Left lung (tissue), 10 donors: Measurements from ENCODE around the gene OPN1SW. TPM values are rescaled to one million over a fixed set of nuclear protein-coding genes. Genes with fewer than 3 reads are reported as not detected.

Experiments
- ATAC-seq: fragments of 200-7000 bp; cut with Tn5 transposase; one replicate; pipeline ENCODE4 v1.9.1; 2020; ENCODE audit warnings: moderate library complexity
- DNase-seq, 4 donors: peaks; one replicate each; pipeline ENCODE4 v3.0.0-alpha.2; 2013 to 2020
- H3K27ac ChIP-seq, 2 donors: fragments of 200-600 bp; sonication (generic) in 1 of 2; one replicate each; pipeline versions ENCODE4 v1.5.0 to v1.8.0; 2020 to 2021
- H3K27me3 ChIP-seq, 2 donors: fragments of 200-600 bp; sonication (generic) in 1 of 2; one replicate each; pipeline versions ENCODE4 v1.5.0 to v1.8.0; 2020 to 2021
- H3K36me3 ChIP-seq, 2 donors: fragments of 200-600 bp; sonication (generic) in 1 of 2; one replicate each; pipeline versions ENCODE4 v1.5.0 to v1.8.0; 2020 to 2021
- H3K4me1 ChIP-seq, 2 donors: fragments of 200-600 bp; one replicate each; pipeline ENCODE4 v1.8.0; 2021
- H3K4me3 ChIP-seq, 2 donors: fragments of 200-600 bp; sonication (generic) in 1 of 2; one replicate each; pipeline versions ENCODE4 v1.5.0 to v1.8.0; 2020 to 2021; ENCODE audit warnings: mild to moderate bottlenecking in 1 of 2
- H3K9me3 ChIP-seq, 2 donors: fragments of 200-600 bp; sonication (generic) in 1 of 2; one replicate each; pipeline versions ENCODE4 v1.5.0 to v1.8.0; 2020 to 2021
- CTCF ChIP-seq, 2 donors: fragments of 200-600 bp; sonication (generic) in 1 of 2; IDR thresholded peaks; one replicate each; pipeline versions ENCODE4 v1.5.0 to v1.8.0; 2021; ENCODE audit warnings: antibody characterized with exemption in 2 of 2
- intact Hi-C, 2 donors: fragments of 100-400 bp; cut with DNase I; formaldehyde crosslinking; loops; one replicate each; pipeline versions ENCODE4 v1.11.2 to v1.14.2; 2022
- polyA plus RNA-seq, 6 donors: library from polyadenylated mRNA; unstranded; fragments of 120-200 nt; gene quantifications; one replicate each; pipeline ENCODE4 v1.2.1, GENCODE V29; 2013; ENCODE audit not compliant: insufficient read length in 6 of 6
- total RNA-seq, 2 donors: library from RNA; stranded (reverse); fragmentation: NEBNext Ultra II Directional; extraction: Animal tissue kit (Norgen Biotek cat#: 25700); gene quantifications; one replicate each; pipeline ENCODE4 v1.2.1, GENCODE V29; 2021
- donor health status: DM: no; HTN: yes; CAD: no.
- donor health status: DM: no; HTN: no; CAD: no.

OPN1SW gene
- total and polyA plus RNA-seq, 8 donors: 1.2 to 2.3 (median 1.7) TPM; not detected in 2

GRCh38 chr7:128783143-128783861, 7.7 kb upstream of the OPN1SW start:
- Histone ChIP-seq H3K27ac (no peak overlapping the region), H3K9me3 (no peaks in the 10 kb centered on the region), H3K4me1 (no peaks in the 10 kb centered on the region), H3K4me3 (no peak overlapping the region), H3K36me3 (no peaks in the 10 kb centered on the region), H3K27me3 (no peaks in the 10 kb centered on the region)
- DNase-seq (peak in 3 of 4 donors; percentile 63 to 85 (median 68)), ATAC-seq (peak; percentile 66)
- intact Hi-C loops: no loop called here
- no peak for TF ChIP-seq CTCF (IDR thresholded peaks at IDR 0.05)

GRCh38 chr7:128781851-128782250, 6.3 kb upstream of the OPN1SW start:
- intact Hi-C loops: no loop called here

DNA sequence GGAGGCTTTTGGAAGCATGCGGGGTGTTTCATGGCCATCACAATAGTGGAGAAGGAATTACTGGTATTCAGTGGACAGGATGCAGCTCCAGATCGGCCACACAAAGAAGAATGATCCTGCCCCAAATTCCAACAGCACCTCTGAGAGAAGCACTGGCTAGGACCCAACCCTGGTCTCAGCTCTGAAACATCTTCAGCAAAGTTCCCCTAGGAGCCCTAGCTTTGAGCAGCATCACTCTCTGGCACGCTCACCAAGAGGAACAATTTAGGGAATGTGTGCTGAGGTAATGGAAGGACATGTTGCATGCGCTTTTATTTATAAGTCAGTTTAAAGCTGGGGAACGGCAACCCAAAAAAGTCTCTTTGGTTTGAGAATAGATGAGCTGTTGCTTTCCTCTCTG, 5.5 kb upstream of the OPN1SW start:
- H3K27ac ChIP-seq: no peak overlapping the region
- TF ChIP-seq CTCF (IDR thresholded peaks at IDR 0.05): no peak
- H3K27me3 ChIP-seq: no peaks in the 10 kb centered on the region
- ATAC-seq: no peak
- H3K4me1 ChIP-seq: no peaks in the 10 kb centered on the region
- DNase-seq: no peak
- no peak overlapping the region for H3K4me3 ChIP-seq
- H3K9me3 ChIP-seq: peaks cover 0 to 12% of the 10 kb centered on the region in 2 donors
- intact Hi-C loops: no loop called here
- H3K36me3 ChIP-seq: no peaks in the 10 kb centered on the region

More at GRCh38 chr7:128781851-128782250, 6.3 kb upstream of the OPN1SW start:
- H3K4me3 ChIP-seq: no peak overlapping the region
- no peaks in the 10 kb centered on the region for H3K36me3 ChIP-seq
- TF ChIP-seq CTCF (IDR thresholded peaks at IDR 0.05): no peak
- peaks cover 0 to 12% of the 10 kb centered on the region in 2 donors for H3K9me3 ChIP-seq
- DNase-seq (no peak), ATAC-seq (no peak)
- H3K27ac ChIP-seq: no peak overlapping the region
- no peaks in the 10 kb centered on the region for H3K4me1 ChIP-seq
- no peaks in the 10 kb centered on the region for H3K27me3 ChIP-seq

- Histone ChIP-seq H3K36me3 (peaks cover 0 to 5% of the 10 kb centered on the region in 2 donors), H3K4me3 (no peak overlapping the region), H3K27ac (no peak overlapping the region), H3K27me3 (no peaks in the 10 kb centered on the region), H3K9me3 (peaks cover 0 to 12% of the 10 kb centered on the region in 2 donors), H3K4me1 (no peaks in the 10 kb centered on the region)
- no peak for TF ChIP-seq CTCF (IDR thresholded peaks at IDR 0.05)
- ATAC-seq: no peak
- DNase-seq: no peak
- intact Hi-C loops: no loop called here
Measured at GRCh38 chr7:128778946-128779345, 3.4 kb upstream of the OPN1SW start.

DNA sequence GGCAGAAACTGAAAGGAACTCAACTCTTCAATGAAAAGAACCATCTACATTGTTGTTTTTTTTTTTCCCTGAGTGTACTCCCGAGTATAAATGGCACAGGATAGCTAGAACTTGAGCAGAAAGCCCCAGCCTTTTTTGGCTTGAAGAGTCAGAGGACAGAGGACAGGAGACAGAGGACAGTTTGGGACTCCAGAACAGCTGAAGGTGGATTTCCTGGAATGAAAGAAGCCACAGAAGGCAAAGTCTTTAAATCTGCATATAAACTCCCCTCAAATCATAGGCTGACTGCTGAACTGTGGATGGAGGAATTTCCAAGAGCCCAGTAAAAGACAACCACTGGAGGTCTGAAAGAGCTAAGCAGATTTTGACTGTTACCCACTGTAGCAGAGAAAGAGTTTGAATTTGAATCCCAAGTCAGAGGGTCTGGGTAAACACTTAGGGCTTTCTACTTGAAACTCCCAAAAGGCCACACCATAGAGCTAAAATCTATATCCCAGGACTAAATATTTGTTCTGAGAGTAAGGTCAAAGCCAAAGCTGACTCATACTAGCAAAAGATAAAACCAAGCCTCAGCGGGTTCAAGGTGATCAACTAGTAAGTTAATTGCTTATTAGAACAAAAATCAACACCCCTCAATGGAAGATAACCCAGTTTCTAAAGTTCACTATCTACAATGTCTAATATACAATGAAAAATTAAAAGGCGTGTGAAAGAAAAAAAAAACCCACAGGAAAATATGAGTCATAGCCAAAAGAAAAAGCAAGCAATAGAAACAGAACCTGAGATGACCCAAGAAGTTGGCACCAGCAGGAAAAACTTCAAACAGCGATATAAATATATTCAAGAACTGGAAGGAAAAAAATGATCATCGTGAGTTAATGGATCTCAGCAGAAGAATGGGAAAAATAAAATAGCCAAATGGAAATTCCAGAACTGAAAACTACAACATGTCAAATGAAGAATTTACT, 1.8 kb upstream of the OPN1SW start:
- Histone ChIP-seq H3K36me3 (peaks cover 0 to 18% of the 10 kb centered on the region in 2 donors), H3K27me3 (no peaks in the 10 kb centered on the region), H3K4me1 (no peaks in the 10 kb centered on the region), H3K4me3 (no peak overlapping the region), H3K9me3 (peaks cover 0 to 12% of the 10 kb centered on the region in 2 donors), H3K27ac (no peak overlapping the region)
- no peak for ATAC-seq
- TF ChIP-seq CTCF (IDR thresholded peaks at IDR 0.05): no peak
- intact Hi-C loops: no loop called here
- no peak for DNase-seq
